DMS79 (cell line): ENCODE measurements around the gene PRKCB.
"Not testable (repeated sequence)": the region's sequence is repeated elsewhere in the genome, so short reads cannot be mapped to it uniquely, and the experiment has no call there.

Source experiments
- DNase-seq: peaks from one replicate; lab custom pipeline; 2025; lab: John Stamatoyannopoulos, UW

PRKCB gene

GRCh38 chr16:23902748-23903414 is 67.1 kb downstream of the PRKCB start:
- no peak for DNase-seq

- no peak for DNase-seq
These were observed 69.2 kb downstream of the PRKCB start for GRCh38 chr16:23905027-23905426.

- no peak for DNase-seq
These were observed 71.7 kb downstream of the PRKCB start for GRCh38 chr16:23907457-23907902.

GRCh38 chr16:23907903-23908302 is 72.1 kb downstream of the PRKCB start:
- DNase-seq = no peak

GRCh38 chr16:23908790-23909189 is 73.0 kb downstream of the PRKCB start:
- no peak for DNase-seq

GRCh38 chr16:23909792-23910418 is 74.1 kb downstream of the PRKCB start:
- DNase-seq = no peak

GRCh38 chr16:23914946-23915530 is 79.3 kb downstream of the PRKCB start:
- DNase-seq = peak; percentile 20

- not testable (repeated sequence) for DNase-seq
These were observed 80.8 kb downstream of the PRKCB start for GRCh38 chr16:23916552-23916951.

GRCh38 chr16:23917621-23918020 is 81.8 kb downstream of the PRKCB start:
- DNase-seq = no peak

- DNase-seq = no peak
These were observed 84.7 kb downstream of the PRKCB start for GRCh38 chr16:23920446-23920845.

GRCh38 chr16:23920899-23921298 is 85.1 kb downstream of the PRKCB start:
- no peak for DNase-seq

GRCh38 chr16:23922406-23922805 is 86.6 kb downstream of the PRKCB start:
- DNase-seq = no peak

GRCh38 chr16:23924128-23924527 is 88.3 kb downstream of the PRKCB start:
- no peak for DNase-seq

GRCh38 chr16:23927796-23928195 is 92.0 kb downstream of the PRKCB start:
- DNase-seq = no peak

- DNase-seq = no peak
These were observed 93.5 kb downstream of the PRKCB start for GRCh38 chr16:23929237-23929636.

GRCh38 chr16:23929856-23930255 is 94.1 kb downstream of the PRKCB start:
- DNase-seq = no peak

GRCh38 chr16:23930791-23931190 is 95.0 kb downstream of the PRKCB start:
- DNase-seq = no peak

GRCh38 chr16:23931199-23931598 is 95.4 kb downstream of the PRKCB start:
- DNase-seq = no peak

GRCh38 chr16:23933650-23934049 is 97.9 kb downstream of the PRKCB start:
- not testable (repeated sequence) for DNase-seq

- DNase-seq = no peak
These were observed 98.9 kb downstream of the PRKCB start for GRCh38 chr16:23934610-23935236.

GRCh38 chr16:23940111-23940510 is 104.3 kb downstream of the PRKCB start:
- no peak for DNase-seq

GRCh38 chr16:23941025-23941424 is 105.2 kb downstream of the PRKCB start:
- DNase-seq = no peak
